Neural progenitor cell (in vitro differentiated cells): ENCODE measurements around the gene PMEPA1.

Source experiments
- EZH2phosphoT487 ChIP-seq: fragments of 200-600 bp; sonication (generic); IDR thresholded peaks from 2 replicates; pipeline ENCODE4 v1.6.1; 2017; ENCODE audit warnings: antibody characterized with exemption
- TF ChIP-seq, protein P1 (sequence below): fragments of 200-600 bp; sonication (generic); IDR thresholded peaks from 2 replicates; pipeline ENCODE4 v1.5.1; 2017; ENCODE audit warnings: antibody characterized with exemption, mild to moderate bottlenecking

DNA sequence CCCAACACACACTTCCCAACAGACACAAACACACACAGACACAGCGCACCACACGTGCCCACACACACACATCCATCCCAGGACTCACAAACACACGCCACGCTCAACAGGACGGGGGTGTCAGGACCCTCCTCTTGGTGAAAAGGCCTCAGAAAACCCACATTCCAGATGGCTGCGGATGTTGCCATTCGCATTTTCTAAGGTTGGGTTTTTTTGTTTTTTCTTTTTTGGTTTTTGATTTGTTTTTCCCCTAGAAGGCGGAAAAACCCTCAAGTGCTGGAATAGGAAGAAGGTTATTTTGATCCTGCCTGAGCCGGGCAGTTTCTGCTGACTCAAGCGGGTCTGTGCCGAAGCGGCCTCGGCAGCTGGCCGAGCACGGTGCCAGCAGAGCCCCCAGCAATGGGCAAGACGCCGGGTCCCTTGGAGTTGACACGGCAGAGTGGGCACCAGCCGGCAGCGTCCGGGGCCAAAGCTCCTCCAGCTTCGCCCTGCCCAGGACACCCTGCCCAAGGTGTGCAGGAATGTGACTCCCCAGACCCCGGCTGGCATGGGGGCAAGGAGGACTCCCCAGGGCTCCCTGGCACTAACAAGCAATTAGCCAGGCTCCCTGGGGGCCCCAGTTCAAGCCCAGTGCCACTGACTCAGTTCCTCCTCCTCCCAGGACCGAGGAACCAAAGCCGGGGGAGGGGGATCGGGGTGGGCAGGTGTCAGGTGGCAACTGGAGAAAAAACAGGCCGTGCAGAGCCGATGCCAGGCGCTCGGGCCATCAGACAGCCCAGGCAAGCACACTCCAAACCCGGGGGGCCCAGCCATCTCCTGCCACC lies 48.7 kb downstream of the PMEPA1 start:
- TF ChIP-seq, protein P1, sequence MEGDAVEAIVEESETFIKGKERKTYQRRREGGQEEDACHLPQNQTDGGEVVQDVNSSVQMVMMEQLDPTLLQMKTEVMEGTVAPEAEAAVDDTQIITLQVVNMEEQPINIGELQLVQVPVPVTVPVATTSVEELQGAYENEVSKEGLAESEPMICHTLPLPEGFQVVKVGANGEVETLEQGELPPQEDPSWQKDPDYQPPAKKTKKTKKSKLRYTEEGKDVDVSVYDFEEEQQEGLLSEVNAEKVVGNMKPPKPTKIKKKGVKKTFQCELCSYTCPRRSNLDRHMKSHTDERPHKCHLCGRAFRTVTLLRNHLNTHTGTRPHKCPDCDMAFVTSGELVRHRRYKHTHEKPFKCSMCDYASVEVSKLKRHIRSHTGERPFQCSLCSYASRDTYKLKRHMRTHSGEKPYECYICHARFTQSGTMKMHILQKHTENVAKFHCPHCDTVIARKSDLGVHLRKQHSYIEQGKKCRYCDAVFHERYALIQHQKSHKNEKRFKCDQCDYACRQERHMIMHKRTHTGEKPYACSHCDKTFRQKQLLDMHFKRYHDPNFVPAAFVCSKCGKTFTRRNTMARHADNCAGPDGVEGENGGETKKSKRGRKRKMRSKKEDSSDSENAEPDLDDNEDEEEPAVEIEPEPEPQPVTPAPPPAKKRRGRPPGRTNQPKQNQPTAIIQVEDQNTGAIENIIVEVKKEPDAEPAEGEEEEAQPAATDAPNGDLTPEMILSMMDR: no peak
- TF ChIP-seq EZH2phosphoT487: no peak
